SU-DHL-6 (cell line): ENCODE results near the gene GARNL3.

Experiments used
- H2AFZ ChIP-seq: fragments of 200-600 bp; sonication (generic); 2 replicates; pipeline ENCODE4 v1.6.1; 2014; ENCODE audit warnings: low read depth, mild to moderate bottlenecking, moderate library complexity, mixed read lengths, antibody characterized with exemption, low read length; ENCODE audit not compliant: severe bottlenecking
- H3F3A ChIP-seq: fragments of 200-600 bp; shearing (Covaris generic); 2 replicates; pipeline ENCODE4 v1.6.0; 2016; ENCODE audit warnings: antibody characterized with exemption, mild to moderate bottlenecking; ENCODE audit not compliant: insufficient read depth
- H3K27ac ChIP-seq: fragments of 200-600 bp; sonication (generic); 2 replicates; pipeline ENCODE4 v1.5.1; 2016; ENCODE audit warnings: low read depth, mild to moderate bottlenecking, low read length, moderate library complexity, mixed read lengths
- H3K27me3 ChIP-seq: fragments of 200-600 bp; sonication (generic), shearing (Covaris generic); 2 replicates; pipeline ENCODE4 v1.6.0; 2014; ENCODE audit warnings: mild to moderate bottlenecking, low read length
- H3K36me3 ChIP-seq: fragments of 200-600 bp; sonication (generic); 2 replicates; pipeline ENCODE4 v1.6.1; 2014; ENCODE audit warnings: mild to moderate bottlenecking, low read length, mixed read lengths
- H3K4me2 ChIP-seq: fragments of 300-600, 200-600 bp; shearing (Covaris generic), sonication (generic); 2 replicates; pipeline ENCODE4 v1.6.0; 2014; ENCODE audit warnings: low read length, low read depth, mild to moderate bottlenecking; ENCODE audit not compliant: poor library complexity, severe bottlenecking
- H3K4me3 ChIP-seq: fragments of 200-600 bp; sonication (generic); 2 replicates; pipeline ENCODE4 v1.5.1; 2014; ENCODE audit warnings: antibody characterized with exemption, low read length, mild to moderate bottlenecking, mixed read lengths; ENCODE audit not compliant: insufficient read depth, poor library complexity, severe bottlenecking
- H3K79me2 ChIP-seq: fragments of 200-600 bp; sonication (generic); 2 replicates; pipeline ENCODE4 v1.6.1; 2014; ENCODE audit warnings: mild to moderate bottlenecking, low read length, moderate library complexity; ENCODE audit not compliant: insufficient read depth
- H3K9ac ChIP-seq: fragments of 200-600 bp; sonication (generic); 2 replicates; pipeline ENCODE4 v1.7.0; 2014; ENCODE audit warnings: mild to moderate bottlenecking, low read length
- H3K9me2 ChIP-seq: fragments of 200-600 bp; sonication (generic); replicated peaks from 2 replicates; pipeline ENCODE4 v1.6.1; 2014; ENCODE audit warnings: low read length; ENCODE audit not compliant: insufficient read depth
- H3K9me3 ChIP-seq: fragments of 200-600 bp; sonication (generic); 2 replicates; pipeline ENCODE4 v1.6.1; 2014; ENCODE audit warnings: low read length, mixed read lengths; ENCODE audit not compliant: insufficient read depth
- H4K20me1 ChIP-seq: fragments of 200-600 bp; sonication (generic); 2 replicates; pipeline ENCODE4 v1.6.1; 2014; ENCODE audit warnings: low read depth, mild to moderate bottlenecking, antibody characterized with exemption, low read length, moderate library complexity, mixed read lengths
- CTCF ChIP-seq: fragments of 200-600 bp; sonication (generic); IDR thresholded peaks from one replicate; pipeline ENCODE4 v1.5.1; 2017; ENCODE audit warnings: antibody characterized with exemption, mild to moderate bottlenecking, low read length, moderate library complexity; ENCODE audit not compliant: insufficient read depth, poor library complexity, severe bottlenecking
- EZH2phosphoT487 ChIP-seq: fragments of 200-600 bp; sonication (generic), shearing (Covaris generic); conservative IDR thresholded peaks from 2 replicates; pipeline ENCODE4 v1.6.1; 2018; ENCODE audit warnings: mild to moderate bottlenecking, antibody characterized with exemption, low read length, moderate library complexity, mixed read lengths

GARNL3 gene

GRCh38 chr9:127370672-127371648 is 106.4 kb downstream of the GARNL3 start:
- H3K36me3 ChIP-seq, result no peaks in the 10 kb centered on the region
- no peak for TF ChIP-seq CTCF
- no peak for TF ChIP-seq EZH2phosphoT487
- no peak overlapping the region for H3K4me3 ChIP-seq
- H3K9me2 ChIP-seq, result no peaks in the 10 kb centered on the region
- H4K20me1 ChIP-seq, result no peaks in the 10 kb centered on the region
- no peaks in the 10 kb centered on the region for H3K27me3 ChIP-seq
- H3K4me2 ChIP-seq, result no peak overlapping the region
- no peak overlapping the region for H3K9ac ChIP-seq
- no peaks in the 10 kb centered on the region for H3K9me3 ChIP-seq
- no peak overlapping the region for H2AFZ ChIP-seq
- no peak overlapping the region for H3K27ac ChIP-seq
- no peaks in the 10 kb centered on the region for H3F3A ChIP-seq
- H3K79me2 ChIP-seq, result no peaks in the 10 kb centered on the region

GRCh38 chr9:127380479-127380878 is 115.9 kb downstream of the GARNL3 start:
- Histone ChIP-seq H3K9ac (no peak overlapping the region), H3F3A (no peaks in the 10 kb centered on the region), H2AFZ (no peak overlapping the region), H3K9me2 (no peaks in the 10 kb centered on the region), H3K36me3 (no peaks in the 10 kb centered on the region), H3K79me2 (no peaks in the 10 kb centered on the region), H3K27ac (no peak overlapping the region), H3K4me2 (no peak overlapping the region), H3K27me3 (no peaks in the 10 kb centered on the region), H4K20me1 (no peaks in the 10 kb centered on the region), H3K9me3 (no peaks in the 10 kb centered on the region), H3K4me3 (no peak overlapping the region)
- TF ChIP-seq EZH2phosphoT487 (no peak), CTCF (no peak)

GRCh38 chr9:127382541-127382940 is 118.0 kb downstream of the GARNL3 start:
- no peaks in the 10 kb centered on the region for H3F3A ChIP-seq
- H3K36me3 ChIP-seq, result no peaks in the 10 kb centered on the region
- no peaks in the 10 kb centered on the region for H3K9me3 ChIP-seq
- H3K9ac ChIP-seq, result no peak overlapping the region
- no peak overlapping the region for H3K4me3 ChIP-seq
- H4K20me1 ChIP-seq, result no peaks in the 10 kb centered on the region
- H3K27me3 ChIP-seq, result no peaks in the 10 kb centered on the region
- H2AFZ ChIP-seq, result no peak overlapping the region
- no peaks in the 10 kb centered on the region for H3K9me2 ChIP-seq
- TF ChIP-seq EZH2phosphoT487 (no peak), CTCF (no peak)
- H3K4me2 ChIP-seq, result no peak overlapping the region
- no peaks in the 10 kb centered on the region for H3K79me2 ChIP-seq
- no peak overlapping the region for H3K27ac ChIP-seq
